ENCODE data around the gene C1orf21. TPM values are rescaled to one million over a fixed set of nuclear protein-coding genes. Genes with fewer than 3 reads are reported as not detected.

The C1orf21 gene
- total and polyA plus RNA-seq, 2 donors (not counting 3 experiments of a cell fraction or from before 2014, with no cell fraction given): 0.79 to 8.5 TPM

- H3K36me3 ChIP-seq (ENCODE audit: control insufficient read depth in 2 of 2, extremely low read depth in 1 of 2, insufficient read depth in 2 of 2, low read length in 2 of 2): no peaks in the 10 kb centered on the region
- no peak overlapping the region for H3K27ac ChIP-seq (ENCODE audit: insufficient read depth, low read depth, low read length)
- intact Hi-C loops (cut with micrococcal nuclease) (no loop called here), dilution Hi-C loops (cut with MboI; ENCODE audit: extremely low pct_ligation_motif_present, low sequenced_read_pairs) (no loop called here)
- TF ChIP-seq MAX (IDR thresholded peaks at IDR 0.05; ENCODE audit: insufficient read depth, insufficient read length) (no peak), CTCF (IDR thresholded peaks at IDR 0.05; ENCODE audit: extremely low read depth in 1 of 2, insufficient read depth in 1 of 2, low read depth in 1 of 2, low read length in 2 of 2) (no peak), EZH2 (IDR thresholded peaks at IDR 0.05; ENCODE audit: borderline replicate concordance, low read depth, low read length, severe bottlenecking) (no peak), FOS (IDR thresholded peaks at IDR 0.05; ENCODE audit: borderline replicate concordance, insufficient read depth, low read length) (no peak), JUN (IDR thresholded peaks at IDR 0.05; ENCODE audit: borderline replicate concordance, insufficient read depth, insufficient read length, low read depth) (no peak), POLR2AphosphoS5 (IDR thresholded peaks at IDR 0.05; ENCODE audit: insufficient read depth, low read depth, low read length) (no peak), MYC (IDR thresholded peaks at IDR 0.05; ENCODE audit: low read depth, low read length) (no peak), POLR2A (IDR thresholded peaks at IDR 0.05; ENCODE audit: low read depth, low read length) (no peak), GATA2 (IDR thresholded peaks at IDR 0.05; ENCODE audit: insufficient read depth, insufficient read length, low read depth, low read length) (no peak)
- H2AFZ ChIP-seq (ENCODE audit: low read depth, low read length): no peak overlapping the region
- no peak for FAIRE-seq
- ChIA-PET CTCF (interaction anchor here (0.9 to 1.0 kb wide), 2 partner anchors 41 to 54 kb away, joined by 3 read pairs; no protein-coding TSS in a partner anchor), POLR2A (no interaction called here)
- no peaks in the 10 kb centered on the region for H3K79me2 ChIP-seq (ENCODE audit: control insufficient read depth, insufficient read depth, low read length)
- no TSS peak for BruUV-seq (replicated peaks)
- H3K9me3 ChIP-seq (replicated peaks; ENCODE audit: control insufficient read depth, insufficient read depth, low read length): no peaks in the 10 kb centered on the region
- no peaks in the 10 kb centered on the region for H3K4me1 ChIP-seq (ENCODE audit: control insufficient read depth, extremely low read depth, insufficient read depth, low read length)
- no peaks in the 10 kb centered on the region for H3K27me3 ChIP-seq (ENCODE audit: control insufficient read depth in 2 of 2, insufficient read depth in 2 of 2, low read length in 2 of 2)
- H3K4me2 ChIP-seq (ENCODE audit: insufficient read depth, low read length): no peak overlapping the region
- H3K9me1 ChIP-seq (replicated peaks; ENCODE audit: control insufficient read depth, extremely low read depth, insufficient read depth, low read length): no peaks in the 10 kb centered on the region
- H3K4me3 ChIP-seq (replicated peaks in 1 of 3; ENCODE audit: insufficient read depth in 1 of 3, low read depth in 1 of 3, low read length in 3 of 3): no peak overlapping the region
- no peak overlapping the region for H3K9ac ChIP-seq (replicated peaks; ENCODE audit: extremely low read depth, insufficient read depth, low read length)
- no peaks in the 10 kb centered on the region for H4K20me1 ChIP-seq (replicated peaks; ENCODE audit: control insufficient read depth, extremely low read depth, insufficient read depth, low read length)
- DNase-seq (ENCODE audit: low read depth, low spot score): peak; percentile 53
Measured at GRCh38 chr1:184622136-184622823, 235.5 kb downstream of the C1orf21 start.
